ENCODE data around the gene RNF227.

RNF227 gene

DNA sequence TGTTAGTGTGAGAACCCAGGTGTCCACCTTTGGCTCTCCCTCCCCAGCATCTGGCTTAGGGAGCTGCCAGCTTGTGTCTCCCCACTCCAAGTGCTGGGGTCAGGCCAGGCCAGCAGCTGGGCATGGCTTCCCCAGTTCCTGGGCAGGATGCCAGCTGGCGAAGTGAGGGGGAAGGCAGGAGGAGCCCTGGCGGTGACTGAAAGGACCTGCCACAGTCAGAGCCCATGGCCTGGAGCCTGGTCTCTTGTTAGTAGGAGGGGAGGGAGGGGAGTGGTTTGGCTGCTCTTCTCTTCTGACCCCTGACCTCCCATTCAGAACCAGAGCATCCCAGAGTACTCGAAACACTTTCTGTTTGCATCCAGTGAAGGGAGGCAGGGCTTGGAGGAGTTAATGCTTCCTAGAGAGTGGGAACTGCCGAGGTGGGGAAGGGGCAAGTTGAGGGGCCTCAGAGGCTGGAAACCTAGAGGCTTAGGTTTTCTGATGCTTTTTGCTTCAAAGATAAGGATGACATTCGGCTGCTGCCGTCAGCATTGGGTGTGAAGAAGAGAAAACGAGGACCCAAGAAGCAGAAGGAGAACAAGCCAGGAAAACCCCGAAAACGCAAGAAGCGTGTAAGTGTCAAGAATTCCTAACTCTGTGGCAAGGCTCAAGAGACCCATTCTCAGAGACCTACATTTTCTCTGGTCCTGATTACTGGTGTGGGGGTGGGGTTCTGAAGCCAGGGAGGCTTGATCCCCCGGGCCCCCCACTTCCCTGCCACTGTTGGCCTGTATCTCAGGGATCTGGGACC, 26.7 kb downstream of the RNF227 start:
- peak; percentile 88 for DNase-seq (ENCODE audit: low spot score)

- no peak for DNase-seq (ENCODE audit: low spot score)
Measured at GRCh38 chr17:7888184-7888920, 27.7 kb downstream of the RNF227 start, which contains the start of gene CHD3. Gene CHD3 (plus strand): TSS chr17:7888789. CDS start chr17:7889001, 212 bp downstream.

GRCh38 chr17:7887482-7888183, 28.5 kb downstream of the RNF227 start:
- DNase-seq (ENCODE audit: low spot score) = peak; percentile 87

DNA sequence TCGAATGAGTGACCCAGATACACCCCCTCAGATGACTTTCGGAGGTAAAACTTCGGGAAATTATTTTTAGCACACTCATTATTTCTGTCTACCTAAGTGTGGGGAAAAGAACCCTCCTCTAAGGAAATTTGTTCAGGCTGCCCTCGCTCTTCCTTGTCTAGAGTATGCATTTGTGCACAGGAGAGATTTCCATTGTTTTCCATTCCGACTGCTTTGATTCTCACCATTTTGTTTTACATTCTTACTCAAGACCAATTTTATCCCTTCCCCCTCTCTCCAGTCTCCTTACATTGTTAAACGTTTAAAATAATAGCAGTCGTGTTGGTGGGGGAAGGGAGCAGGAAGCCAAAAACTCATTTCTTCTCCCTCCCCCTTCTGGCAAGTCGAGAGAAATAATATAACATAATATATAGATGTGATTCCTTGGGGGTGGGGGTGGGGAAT, 29.0 kb downstream of the RNF227 start:
- DNase-seq (ENCODE audit: low spot score) = peak; percentile 57

DNA sequence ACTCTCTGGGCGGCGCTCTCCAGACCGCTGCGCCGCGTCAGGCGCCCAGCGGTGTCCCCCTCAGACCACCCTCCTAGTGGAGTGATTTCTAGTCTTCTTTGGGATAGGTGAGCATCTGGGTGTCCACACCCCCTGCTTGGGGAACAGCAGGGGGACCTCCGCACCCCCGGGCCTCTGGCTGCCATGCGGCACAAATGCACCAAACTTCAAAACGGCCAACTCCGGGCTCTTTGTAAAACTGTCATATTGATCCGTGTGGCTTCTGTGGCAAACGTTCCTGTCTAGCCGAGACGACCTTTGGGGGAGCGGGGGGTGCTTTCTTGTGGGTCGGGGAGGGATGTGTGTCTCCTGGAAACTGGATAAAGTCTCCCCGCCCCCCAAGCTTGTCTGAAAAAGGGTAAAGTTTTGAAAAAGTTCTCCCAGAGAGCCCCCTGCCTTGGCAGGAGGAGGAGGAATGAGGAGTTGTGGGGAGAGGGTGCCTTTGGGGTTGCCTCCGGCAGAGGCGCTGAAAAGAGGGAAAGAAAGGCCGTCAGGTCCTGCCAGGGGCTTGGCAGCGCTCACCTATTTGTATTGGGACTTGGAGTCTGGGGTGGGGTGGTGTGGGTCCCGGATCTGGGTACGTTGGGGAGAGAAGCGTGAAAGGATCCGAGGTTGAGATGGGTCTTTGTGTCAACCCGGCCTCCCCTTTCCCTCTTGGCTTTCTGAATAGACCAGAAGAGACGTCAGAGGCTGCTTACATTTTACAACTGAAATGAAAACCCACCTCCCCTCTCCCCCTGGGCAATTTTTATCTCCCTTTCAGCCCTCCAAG, 29.7 kb downstream of the RNF227 start:
- DNase-seq (ENCODE audit: low spot score) = peak; percentile 53

DNA sequence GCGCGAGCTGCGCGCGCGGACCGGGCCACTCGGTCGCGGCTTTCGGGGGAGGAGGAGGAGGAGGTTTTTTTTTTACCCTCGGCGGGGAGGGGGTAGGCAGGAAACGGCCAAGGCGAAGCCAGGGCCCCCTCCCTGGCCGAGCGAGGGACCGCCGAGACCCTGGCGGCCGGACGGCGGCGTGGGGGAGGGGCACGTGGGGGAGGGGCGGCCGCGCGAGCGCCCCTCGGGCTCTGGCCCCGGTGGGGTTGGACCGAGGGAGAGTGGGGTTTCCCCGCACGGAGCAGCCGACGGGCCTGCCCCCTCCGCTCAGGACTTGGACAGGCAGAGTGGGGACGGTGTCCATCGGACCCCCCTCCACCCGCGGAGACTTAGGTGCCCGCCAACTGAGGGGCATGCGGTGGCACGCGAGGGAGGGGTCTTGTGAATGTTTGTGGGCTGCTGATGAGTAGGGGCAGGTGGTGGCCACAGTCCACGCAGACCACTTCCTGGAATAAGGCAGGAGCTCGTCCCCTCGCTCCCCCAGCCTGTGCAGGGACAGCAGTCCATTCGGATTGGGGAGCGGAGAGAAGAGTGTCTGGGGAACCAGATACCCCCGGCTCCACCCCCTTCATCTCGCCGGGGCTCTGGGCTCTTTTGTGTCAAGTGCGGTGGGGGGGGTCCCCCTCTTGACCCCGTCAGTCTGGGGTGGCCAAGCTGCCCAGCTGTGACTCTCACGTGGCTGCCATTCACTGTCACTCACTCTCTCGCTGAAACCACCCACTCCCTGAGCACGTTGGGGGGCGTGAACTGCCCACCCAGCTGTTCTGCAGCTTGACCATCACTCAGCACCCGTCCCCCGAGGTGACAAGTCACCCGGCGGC, 30.5 kb downstream of the RNF227 start:
- DNase-seq (ENCODE audit: low spot score) = peak; percentile 60

DNA sequence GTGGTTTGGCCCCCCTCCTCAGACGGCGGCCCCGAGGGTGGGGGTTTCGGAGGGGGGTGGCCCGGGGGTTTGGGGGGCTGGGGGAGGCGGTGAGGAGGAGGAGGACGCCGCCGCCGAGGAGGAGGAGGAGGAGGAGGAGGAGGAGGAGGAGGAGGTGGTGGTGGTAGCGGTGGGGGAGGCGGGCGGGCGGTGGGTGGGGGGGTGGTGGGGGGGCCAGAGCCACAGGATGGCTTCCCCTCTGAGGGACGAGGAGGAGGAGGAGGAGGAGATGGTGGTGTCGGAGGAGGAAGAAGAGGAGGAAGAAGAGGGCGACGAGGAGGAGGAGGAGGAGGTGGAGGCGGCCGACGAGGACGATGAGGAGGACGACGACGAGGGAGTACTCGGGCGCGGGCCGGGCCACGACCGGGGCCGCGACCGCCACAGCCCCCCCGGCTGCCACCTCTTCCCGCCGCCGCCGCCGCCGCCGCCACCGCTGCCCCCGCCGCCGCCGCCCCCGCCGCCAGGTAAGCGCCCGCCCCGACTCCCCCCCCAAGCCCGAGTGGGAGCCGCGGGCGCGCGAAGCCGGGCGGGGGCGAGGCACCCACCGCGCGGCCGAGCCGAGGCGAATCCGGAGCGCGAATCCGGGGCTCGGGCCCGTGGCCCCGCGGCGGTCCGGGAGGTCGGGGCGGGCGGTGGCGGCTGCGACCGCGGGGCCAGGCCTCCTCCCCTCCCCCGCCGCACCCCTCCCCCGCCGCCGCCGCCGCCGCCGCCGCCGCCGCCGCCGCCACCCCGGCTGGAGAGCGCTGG, 31.3 kb downstream of the RNF227 start:
- no peak for DNase-seq (ENCODE audit: low spot score)

- DNase-seq (ENCODE audit: low spot score) = no peak
Measured at GRCh38 chr17:7883781-7884386, 32.2 kb downstream of the RNF227 start.

DNA sequence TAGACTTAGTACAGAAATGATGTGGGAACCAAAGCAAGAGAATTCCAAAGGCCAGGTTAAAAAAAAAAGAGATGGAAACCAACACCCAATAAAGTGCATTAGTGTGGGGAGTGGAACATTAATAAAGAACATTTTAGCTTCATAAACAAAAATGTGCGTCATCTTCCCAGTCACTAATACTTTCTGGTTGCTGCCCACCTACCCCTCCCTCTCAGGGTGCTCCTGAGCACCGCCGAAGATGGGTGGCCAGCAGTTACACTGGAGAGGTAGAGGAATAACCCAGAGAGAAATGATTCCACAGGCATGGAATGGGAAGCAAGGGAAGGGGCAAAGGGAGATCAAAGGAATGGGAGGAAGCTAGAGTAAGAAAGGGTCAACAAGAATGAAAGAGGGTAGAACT, 33.5 kb downstream of the RNF227 start:
- DNase-seq (ENCODE audit: low spot score) = no peak

GRCh38 chr17:7882068-7882467, 34.0 kb downstream of the RNF227 start:
- DNase-seq (ENCODE audit: low spot score) = no peak

DNA sequence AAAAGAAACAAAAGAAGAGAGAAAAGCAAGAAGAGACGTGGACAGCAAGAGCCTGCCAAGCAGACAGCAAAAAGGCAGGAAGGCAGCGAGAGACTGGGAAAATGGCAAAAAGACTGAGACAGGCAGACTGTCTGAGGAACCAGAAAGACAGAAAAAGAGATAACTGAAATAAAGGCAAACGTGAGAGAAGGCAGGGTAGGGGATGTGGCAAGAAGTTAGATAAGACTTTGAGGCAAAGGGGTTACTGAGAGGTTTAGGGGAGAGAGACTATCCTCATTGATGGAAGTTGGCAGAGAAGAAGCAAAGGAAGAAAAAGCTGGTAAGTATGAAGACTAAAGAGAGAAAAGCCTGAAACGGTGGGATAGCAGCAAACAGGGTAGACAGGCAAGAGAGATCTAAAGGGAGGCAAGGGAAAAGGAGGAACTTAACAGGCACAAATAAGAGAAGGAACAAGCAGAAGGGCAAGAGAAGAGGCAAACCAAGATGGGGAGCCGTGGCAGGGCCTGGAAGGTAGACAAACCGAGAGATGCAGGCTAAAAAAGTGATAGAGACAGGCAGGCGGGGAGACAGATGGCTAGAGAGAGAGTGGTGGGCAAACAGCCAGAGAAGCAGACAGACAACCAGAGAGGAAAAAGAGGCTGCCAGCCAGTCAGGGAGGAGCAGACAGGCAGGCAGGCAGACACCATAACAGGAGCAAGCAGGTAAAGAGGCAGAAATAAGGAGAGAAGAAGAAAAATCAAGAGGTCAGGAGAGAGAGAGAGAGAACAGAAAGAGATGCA, 34.6 kb downstream of the RNF227 start:
- DNase-seq (ENCODE audit: low spot score) = peak; percentile 95

DNA sequence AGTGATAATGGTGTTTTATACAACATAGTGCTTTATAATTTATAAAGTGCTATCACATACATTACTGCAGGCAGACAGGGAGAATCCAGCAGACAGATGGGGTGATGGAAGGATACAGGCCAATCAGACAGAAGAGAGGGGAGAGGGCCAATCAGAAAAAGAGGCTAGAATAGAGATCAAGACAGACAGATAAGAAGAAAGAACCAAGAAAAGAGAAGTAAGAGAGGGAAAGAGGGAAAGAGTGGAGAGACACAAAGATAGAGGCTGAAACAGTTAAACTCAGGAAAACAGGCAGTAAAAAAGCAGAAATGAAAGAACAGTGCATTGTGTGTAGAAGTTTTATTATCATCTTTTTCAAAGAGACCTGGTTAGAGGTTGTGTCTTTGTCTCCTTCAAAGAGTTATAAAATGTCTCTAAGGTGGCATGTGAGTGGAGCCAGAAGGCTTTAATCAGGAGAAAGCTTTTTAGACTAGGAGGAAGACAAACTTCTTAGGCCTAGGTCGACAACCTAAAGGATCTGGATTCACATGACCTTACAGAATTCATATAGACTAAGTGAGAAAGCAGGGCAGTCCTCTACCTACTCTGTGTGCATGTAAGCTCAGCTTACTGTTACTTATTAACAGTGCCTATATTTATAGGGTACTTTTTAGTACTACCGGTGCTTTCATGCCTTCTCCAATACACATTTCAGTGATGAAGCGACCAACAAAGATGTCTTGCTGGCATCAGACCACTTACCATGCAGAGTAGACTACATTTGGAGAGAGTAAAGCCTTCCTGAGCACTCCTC, 35.8 kb downstream of the RNF227 start:
- DNase-seq (ENCODE audit: low spot score) = no peak

DNA sequence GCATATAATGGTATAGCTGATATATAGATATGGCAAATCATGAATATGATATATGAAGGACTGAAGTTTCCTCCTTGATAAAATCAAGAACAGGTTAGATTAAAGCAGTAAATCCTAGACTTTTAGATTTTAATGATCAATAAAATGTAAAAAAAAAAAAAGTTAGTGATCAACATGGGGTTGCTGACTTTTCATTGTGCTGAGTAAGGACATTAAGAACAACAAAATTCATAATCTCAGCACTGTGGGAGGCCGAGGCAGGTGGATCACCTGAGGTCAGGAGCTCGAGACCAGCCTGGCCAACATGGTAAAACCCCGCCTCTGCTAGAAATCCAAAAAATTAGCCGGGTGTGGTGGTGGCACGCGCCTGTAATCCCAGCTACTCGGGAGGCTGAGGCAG, 37.9 kb downstream of the RNF227 start:
- DNase-seq (ENCODE audit: low spot score) = no peak

DNA sequence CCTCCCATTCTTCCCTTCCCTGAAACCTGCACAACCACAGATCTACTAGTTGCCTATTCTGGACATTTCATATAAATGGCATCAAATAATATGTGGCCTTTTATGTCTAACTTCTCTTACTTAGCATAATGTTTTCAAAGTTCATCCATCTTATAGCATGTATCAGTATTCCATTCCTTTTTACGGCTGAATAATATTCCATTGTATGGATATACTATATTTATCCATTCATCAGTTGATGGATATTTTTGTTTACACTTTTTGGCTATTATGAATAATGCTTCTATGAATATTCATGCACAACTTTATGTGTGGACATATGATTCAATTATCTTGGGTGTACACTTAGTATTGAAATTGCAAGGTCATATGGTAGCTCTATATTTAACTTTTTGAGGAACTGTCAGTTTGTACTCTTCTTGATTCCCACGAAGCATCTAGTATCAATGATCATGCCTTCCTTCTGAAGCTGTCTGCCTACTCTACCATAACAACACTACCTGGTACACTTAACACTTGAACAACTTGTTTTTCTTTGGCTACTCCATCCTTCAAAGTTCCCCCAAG, 40.2 kb downstream of the RNF227 start:
- DNase-seq (ENCODE audit: low spot score) = no peak

GRCh38 chr17:7873051-7873450, 43.0 kb downstream of the RNF227 start:
- DNase-seq (ENCODE audit: low spot score) = no peak

DNA sequence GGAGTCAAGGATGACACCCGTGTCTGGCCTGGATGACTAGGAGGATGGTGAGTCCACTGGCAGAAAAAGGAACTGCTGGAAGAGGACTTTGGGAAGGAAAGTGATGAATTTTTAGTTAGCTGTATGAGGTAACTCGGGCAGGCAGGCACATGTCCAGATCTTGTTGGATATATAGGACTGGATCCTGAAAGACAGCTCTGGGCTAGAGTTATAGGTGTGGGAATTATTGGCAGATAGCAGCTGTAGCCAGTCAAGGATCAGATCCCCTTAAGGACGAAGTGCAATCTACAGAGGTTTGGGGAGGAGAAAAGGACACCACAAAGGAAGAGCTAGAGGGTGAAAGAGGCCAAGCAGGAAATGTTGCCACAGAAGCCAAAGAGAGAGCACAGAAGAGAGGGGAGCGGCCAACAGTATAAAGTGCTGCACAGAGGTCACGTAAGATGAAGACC, 48.2 kb downstream of the RNF227 start:
- no peak for DNase-seq (ENCODE audit: low spot score)

DNA sequence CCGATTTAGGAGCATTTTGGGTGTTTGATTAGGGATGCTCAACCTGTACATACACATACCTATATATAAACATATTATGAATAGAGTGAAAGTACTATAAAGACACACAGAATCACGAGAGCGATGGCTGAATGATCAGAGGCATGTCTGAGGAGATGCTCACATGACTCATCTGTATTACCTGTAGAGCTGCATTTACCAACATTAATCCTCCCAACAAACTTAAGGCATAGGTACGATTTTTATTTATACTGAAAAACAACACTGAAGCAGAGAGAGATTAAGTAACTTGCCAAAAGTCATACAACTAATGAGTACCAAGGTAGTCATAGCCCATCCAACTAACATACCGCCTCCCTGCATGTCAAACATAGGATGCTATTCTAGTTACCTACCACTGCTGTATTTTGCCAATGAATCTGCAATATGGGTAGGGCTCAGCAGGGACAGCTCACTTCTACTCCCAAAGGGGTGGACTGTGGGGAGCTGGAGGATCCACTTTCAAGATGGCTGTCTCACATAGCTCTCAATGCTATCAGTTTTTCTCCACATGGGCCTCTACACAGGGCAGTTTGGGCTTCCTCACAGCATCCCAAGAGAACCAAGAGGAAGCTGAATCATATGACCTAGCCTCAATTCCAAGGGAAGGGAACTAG, 51.0 kb downstream of the RNF227 start:
- DNase-seq (ENCODE audit: low spot score) = no peak

Measured in cerebellar cortex (tissue), 1 donor.